Natural killer cell treated with Interleukin-12 subunit alpha and Interleukin-12 subunit beta and Interleukin-15 and Interleukin-18, amount 100 ng/mL, for 72 hours (primary cell): Measurements from ENCODE around the gene NBPF6. TPM values are rescaled to one million over a fixed set of nuclear protein-coding genes. Genes with fewer than 3 reads are reported as not detected.
"Not testable (repeated sequence)": the region's sequence is repeated elsewhere in the genome, so short reads cannot be mapped to it uniquely, and the experiment has no call there.

Experiments
- ATAC-seq, 2 donors: fragments of 150-1000 bp; cut with Tn5 transposase in 1 of 2; sonication (Bioruptor Pico), chemical (Tn5 transposase) in 1 of 2; 2 replicates each; pipeline ENCODE4 v1.10.0; 2021
- DNase-seq: peaks from one replicate; pipeline ENCODE4 v3.0.0; 2022; ENCODE audit warnings: low spot score
- H3K27ac Mint-ChIP-seq, 2 donors: 1 replicate in 1 of 2; 2 replicates in 1 of 2; pipeline ENCODE4 v1.8.0; 2022; ENCODE audit warnings: mixed read lengths in 2 of 2, mild to moderate bottlenecking in 1 of 2, moderate library complexity in 1 of 2
- H3K27me3 Mint-ChIP-seq, 2 donors: 1 replicate in 1 of 2; 2 replicates in 1 of 2; pipeline ENCODE4 v1.8.0; 2022; ENCODE audit warnings: mixed read lengths in 2 of 2
- H3K36me3 Mint-ChIP-seq: one replicate; pipeline ENCODE4 v1.8.0; 2022; ENCODE audit warnings: mixed read lengths
- H3K4me1 Mint-ChIP-seq, 2 donors: 1 replicate in 1 of 2; 2 replicates in 1 of 2; pipeline ENCODE4 v1.8.0; 2022; ENCODE audit warnings: low read depth in 2 of 2, mixed read lengths in 2 of 2, mild to moderate bottlenecking in 1 of 2
- H3K4me3 Mint-ChIP-seq: one replicate; pipeline ENCODE4 v1.8.0; 2022; ENCODE audit warnings: mixed read lengths
- H3K9me3 Mint-ChIP-seq: 2 replicates; pipeline ENCODE4 v1.8.0; 2022; ENCODE audit warnings: mixed read lengths
- total RNA-seq, 2 donors: library from RNA; stranded (reverse); gene quantifications; one replicate each; pipeline ENCODE4 v1.2.3, GENCODE V29; 2022

The NBPF6 gene
- total RNA-seq, 2 donors from 2014 or later: 0.22 to 0.52 TPM

DNA sequence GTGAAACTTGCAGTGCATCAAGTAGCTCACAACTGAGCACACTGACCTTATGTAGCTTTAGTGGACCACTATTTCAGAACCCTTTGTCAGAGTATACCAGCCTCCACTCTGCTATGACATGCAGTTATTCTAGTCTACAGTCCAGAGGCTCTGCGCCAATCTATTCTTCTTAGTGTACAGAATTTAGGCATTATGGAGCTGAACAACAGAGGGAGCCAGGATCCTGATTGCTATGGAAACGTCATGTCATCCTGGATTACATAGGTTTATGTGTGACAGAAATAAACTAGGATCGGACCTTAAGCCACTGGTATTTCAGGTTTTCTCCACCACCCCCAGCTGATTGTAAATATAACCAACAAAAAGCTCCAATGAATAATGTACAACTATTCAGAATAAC, 61.6 kb downstream of the NBPF6 start:
- Mint-ChIP-seq H3K36me3 (no peaks in the 10 kb centered on the region), H3K27me3 (peaks cover 2 to 7% of the 10 kb centered on the region in 2 donors), H3K27ac (no peak overlapping the region), H3K4me3 (no peak overlapping the region), H3K4me1 (no peaks in the 10 kb centered on the region), H3K9me3 (no peaks in the 10 kb centered on the region)
- no peak for DNase-seq
- no peak for ATAC-seq

DNA sequence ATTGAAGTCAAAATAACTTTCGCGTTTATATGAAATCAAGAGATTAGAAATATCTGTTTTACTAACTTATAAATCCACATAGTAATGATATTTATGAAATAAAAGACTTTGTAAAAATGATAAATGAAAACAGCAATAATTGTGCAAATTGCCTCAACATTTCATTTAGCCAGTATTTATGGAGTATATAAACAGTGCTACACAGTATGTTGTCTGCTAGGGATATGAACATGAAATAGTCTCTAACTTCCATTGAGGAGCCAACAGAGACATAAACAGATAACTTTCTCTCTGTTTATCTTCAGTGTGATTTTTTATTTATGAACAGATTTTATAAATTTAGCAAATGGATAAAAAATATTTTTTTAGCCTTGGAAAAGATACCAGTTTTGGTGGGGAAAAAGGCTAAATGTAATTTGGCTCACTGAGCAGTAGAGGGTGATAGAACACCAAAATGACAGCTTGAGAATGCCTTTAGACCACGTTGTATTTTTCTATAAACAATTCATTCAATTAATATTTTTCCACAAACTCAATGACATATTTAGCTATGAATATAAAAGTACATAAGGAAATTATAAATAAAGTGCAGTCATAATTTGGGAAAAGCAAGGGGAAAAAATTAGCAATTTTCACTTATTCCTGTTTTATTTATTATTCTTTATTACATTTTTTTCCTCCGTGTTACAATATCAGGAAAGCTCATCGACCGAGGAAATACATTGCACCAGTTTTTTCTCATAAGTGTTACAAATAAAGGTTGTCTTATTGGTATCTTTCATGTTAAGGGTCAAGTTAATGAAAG, 62.3 kb downstream of the NBPF6 start:
- H3K4me3 Mint-ChIP-seq: no peak overlapping the region
- H3K27me3 Mint-ChIP-seq: peaks cover 5 to 13% of the 10 kb centered on the region in 2 donors
- DNase-seq (no peak), ATAC-seq (peak in 1 of 2 donors; percentile 73)
- H3K36me3 Mint-ChIP-seq: no peaks in the 10 kb centered on the region
- no peak overlapping the region for H3K27ac Mint-ChIP-seq
- no peaks in the 10 kb centered on the region for H3K9me3 Mint-ChIP-seq
- no peaks in the 10 kb centered on the region for H3K4me1 Mint-ChIP-seq

DNA sequence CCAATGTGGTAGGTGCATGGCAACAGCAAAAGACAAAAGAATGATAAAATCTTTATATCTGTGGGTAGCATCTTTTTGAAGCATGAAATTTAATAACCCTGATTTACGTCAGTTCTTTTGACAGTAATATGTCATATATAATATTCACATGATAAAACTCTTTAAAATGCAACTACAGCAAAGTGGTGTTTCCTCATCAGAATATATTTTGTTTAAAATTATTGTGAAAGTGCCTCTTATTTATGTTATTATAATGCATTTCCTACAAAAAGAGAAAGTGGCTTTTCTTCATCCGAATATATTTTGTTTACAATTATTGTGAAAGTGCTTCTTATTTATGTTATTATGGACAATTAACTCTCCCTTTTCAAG, 62.9 kb downstream of the NBPF6 start:
- Mint-ChIP-seq H3K36me3 (no peaks in the 10 kb centered on the region), H3K4me1 (no peaks in the 10 kb centered on the region), H3K27ac (no peak overlapping the region), H3K9me3 (no peaks in the 10 kb centered on the region), H3K4me3 (no peak overlapping the region), H3K27me3 (peaks cover 5 to 13% of the 10 kb centered on the region in 2 donors)
- DNase-seq: no peak
- ATAC-seq: no peak

DNA sequence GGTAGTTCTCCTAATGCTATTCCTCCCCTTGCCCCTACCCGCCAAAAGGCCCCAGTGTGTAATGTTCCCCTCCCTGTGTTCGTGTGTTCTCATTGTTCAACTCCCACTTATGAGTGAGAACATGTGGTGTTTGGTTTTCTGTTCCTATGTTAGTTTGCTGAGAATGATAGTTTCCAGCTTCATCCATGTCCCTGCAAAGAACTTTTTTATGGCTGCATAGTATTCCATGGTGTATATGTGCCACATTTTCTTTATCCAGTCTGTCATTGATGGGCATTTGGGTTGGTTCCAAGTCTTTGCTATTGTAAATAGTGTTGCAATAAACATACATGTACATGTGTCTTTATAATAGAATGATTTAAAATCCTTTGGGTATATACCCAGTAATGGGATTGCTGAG, 63.8 kb downstream of the NBPF6 start:
- H3K9me3 Mint-ChIP-seq, H3K4me1 Mint-ChIP-seq, ATAC-seq, H3K36me3 Mint-ChIP-seq, DNase-seq, H3K27ac Mint-ChIP-seq, H3K4me3 Mint-ChIP-seq: not testable (repeated sequence)
- H3K27me3 Mint-ChIP-seq: peaks cover 5 to 18% of the 10 kb centered on the region in 2 donors

DNA sequence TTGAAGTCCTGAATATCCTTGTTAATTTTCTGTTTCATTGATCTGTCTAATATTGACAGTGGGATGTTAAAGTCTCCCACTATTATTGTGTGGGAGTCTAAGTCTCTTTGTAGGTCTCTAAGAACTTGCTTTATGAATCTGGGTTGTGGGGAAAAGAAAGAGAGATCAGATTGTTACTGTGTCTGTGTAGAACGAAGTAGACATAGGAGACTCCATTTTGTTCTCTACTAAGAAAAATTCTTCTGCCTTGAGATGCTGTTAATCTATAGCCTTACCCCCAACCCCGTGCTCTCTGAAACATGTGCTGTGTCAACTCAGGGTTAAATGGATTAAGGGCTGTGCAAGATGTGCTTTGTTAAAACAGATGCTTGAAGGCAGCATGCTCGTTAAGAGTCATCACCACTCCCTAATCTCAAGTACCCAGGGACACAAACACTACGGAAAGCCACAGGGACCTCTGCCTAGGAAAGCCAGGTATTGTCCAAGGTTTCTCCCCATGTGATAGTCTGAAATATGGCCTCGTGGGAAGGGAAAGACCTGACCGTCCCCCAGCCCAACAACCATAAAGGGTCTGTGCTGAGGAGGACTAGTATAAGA, 67.3 kb downstream of the NBPF6 start:
- not testable (repeated sequence) for H3K27ac Mint-ChIP-seq, ATAC-seq, H3K4me3 Mint-ChIP-seq, DNase-seq, H3K9me3 Mint-ChIP-seq, H3K4me1 Mint-ChIP-seq, H3K36me3 Mint-ChIP-seq
- H3K27me3 Mint-ChIP-seq: peaks cover 14 to 22% of the 10 kb centered on the region in 2 donors

Other genes starting within 250 kb of the NBPF6 start
- 10 to 100 TPM in 1 of 2 donors, 1 to 10 TPM in 1; 8.8 to 17.3 TPM for gene SLC25A24, start 250.0 kb upstream of the NBPF6 start, total RNA-seq
- gene NBPF4, start 206.3 kb upstream of the NBPF6 start, total RNA-seq: not detected
- gene EEIG2, start 109.8 kb downstream of the NBPF6 start, total RNA-seq: 10 to 100 TPM; 18.4 to 20.7 TPM
- 10 to 100 TPM; 27.5 to 35.7 TPM for gene HENMT1, start 210.8 kb downstream of the NBPF6 start, total RNA-seq
- 100 to 1,000 TPM in 1 of 2 donors, 10 to 100 TPM in 1; 76.3 to 104 TPM for gene PRPF38B, start 242.0 kb downstream of the NBPF6 start, total RNA-seq